NCI-H128 (cell line): Measurements from ENCODE around the gene STUB1.

ENCODE experiments used
- DNase-seq: peaks from one replicate; lab custom pipeline; 2025; ENCODE audit not compliant: unreplicated experiment; lab: John Stamatoyannopoulos, UW

STUB1 gene

DNA sequence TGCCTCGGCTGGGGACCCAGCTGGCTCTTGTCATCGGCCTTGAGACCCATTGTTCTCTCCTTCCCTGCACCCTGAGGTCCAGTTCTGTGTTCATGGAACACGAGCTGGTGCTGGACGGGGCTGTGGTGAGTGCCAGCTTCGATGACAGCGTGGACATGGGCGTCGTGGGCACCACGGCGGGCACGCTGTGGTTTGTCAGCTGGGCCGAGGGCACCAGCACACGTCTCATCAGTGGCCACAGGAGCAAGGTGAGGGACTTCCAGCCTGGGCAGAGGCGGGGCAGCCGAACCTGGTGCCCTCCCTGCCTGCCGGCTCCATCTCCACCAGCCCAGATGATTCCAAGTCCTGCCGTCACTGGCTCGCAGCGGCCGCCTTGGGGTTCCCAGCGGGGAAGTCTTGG is 17.6 kb upstream of the STUB1 start:
- no peak for DNase-seq

DNA sequence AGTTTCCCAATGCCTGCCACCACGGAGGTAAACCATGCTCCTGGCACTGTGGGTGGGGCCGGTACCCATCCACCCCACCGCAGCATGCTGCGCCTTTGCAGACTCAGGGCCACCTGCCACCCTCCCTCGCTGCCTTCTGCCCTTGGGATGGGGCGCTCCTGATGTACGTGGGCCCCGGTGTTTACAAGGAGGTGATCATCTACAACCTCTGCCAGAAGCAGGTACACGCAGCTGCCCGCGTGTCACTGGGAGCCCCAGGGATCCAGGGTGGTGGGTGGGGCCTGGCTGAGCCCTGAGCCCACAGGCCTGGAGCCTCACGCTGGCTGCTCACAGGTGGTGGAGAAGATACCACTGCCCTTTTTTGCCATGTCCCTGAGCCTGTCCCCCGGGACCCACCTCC is 13.6 kb upstream of the STUB1 start:
- no peak for DNase-seq

DNA sequence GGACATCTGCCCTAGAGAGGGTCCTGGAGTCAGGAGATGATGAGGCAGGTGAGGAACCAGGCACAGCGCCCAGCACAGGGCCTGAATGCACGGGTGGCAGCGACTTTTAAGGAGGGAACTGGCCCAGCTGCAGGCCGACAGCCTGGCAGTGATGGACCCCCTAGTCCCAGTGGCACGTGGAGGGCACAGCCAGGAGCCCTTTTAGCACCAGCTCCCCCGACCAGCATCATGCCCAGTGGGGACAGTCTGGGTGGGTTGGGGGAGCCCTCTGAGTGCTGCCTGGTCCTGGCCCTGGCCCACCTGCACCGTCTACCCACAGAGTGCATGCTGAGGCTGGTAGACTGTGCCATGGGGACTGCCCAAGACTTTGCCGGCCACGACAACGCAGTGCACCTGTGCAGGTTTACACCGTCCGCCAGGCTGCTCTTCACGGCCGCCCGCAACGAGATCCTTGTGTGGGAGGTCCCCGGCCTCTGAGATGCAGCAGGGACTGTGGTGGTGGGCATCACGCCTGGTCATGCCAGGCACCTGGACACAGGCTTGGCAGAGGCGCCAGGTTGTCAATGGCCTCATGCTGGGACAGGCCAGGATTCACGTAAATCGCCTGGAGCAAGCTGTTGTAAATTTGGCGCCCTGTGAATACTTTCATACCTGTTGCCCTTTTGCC is 13.0 kb upstream of the STUB1 start:
- no peak for DNase-seq

DNA sequence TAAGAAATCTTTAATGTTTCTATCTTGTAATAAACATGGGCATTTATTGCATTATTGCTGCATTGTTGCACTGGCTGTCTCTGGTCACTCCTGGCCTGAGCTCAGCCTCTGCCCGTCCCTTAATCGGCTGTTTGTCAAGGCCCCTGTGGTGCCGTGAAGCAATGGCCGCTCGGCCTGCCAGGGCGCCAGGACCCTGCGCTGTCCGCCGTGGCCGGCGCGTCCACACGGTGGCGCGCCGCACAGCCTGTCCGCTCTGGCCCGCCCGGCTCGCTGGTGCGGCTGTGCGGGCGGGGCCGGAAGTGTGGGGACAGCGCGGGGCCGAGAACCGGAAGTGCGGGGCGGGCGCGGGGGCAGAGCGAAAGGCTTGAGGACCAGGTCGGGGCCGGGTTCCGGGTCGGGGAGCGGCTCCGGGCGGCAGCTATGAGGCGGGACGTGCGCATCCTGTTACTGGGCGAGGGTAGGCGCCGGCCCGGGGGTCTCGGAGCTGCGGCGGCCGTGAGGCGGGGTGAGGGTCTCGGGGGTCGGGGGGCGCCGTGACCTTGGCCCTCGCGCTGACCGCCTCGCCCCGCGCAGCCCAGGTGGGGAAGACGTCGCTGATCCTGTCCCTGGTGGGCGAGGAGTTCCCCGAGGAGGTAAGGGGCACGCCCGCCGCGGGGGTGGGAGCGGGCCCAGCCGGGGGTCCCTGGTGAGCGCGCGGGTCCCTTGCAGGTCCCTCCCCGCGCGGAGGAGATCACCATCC is 12.3 kb upstream of the STUB1 start, which contains the start of gene RHOT2:
Gene RHOT2 (plus strand): TSS at position 353 of the 739 bp plus-strand sequence. CDS start 68 bp downstream, at position 421.
- peak; percentile 75 for DNase-seq

DNA sequence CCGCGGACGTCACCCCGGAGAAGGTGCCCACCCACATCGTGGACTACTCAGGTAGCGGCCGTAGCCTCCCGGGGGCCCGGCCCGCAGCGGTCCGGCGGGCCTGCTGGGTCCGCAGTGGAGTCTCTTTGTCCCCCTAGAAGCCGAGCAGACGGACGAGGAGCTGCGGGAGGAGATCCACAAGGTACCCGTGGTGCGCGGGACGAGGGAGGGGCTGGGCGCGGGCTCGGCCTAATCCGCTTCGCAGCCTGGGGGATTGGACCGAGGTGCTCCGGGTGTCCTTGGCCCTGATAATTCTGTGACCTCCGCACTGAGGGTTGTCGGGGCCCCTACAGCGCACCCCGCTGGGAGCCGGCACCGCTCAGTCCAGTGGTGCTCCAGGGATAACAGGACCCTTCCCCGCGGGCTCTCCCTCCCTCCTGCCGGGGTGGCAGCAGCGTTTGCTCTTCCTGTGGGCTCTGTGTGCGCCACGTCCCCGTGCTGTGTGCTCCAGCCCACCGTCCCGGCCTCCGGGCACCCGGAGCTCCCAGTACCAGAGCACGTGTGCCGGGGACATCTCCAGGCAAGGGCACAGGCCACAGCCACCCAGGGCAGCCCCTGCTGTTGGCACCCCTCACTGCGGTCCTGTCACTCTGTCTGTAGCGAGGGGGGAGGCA is 11.6 kb upstream of the STUB1 start:
- no peak for DNase-seq

DNA sequence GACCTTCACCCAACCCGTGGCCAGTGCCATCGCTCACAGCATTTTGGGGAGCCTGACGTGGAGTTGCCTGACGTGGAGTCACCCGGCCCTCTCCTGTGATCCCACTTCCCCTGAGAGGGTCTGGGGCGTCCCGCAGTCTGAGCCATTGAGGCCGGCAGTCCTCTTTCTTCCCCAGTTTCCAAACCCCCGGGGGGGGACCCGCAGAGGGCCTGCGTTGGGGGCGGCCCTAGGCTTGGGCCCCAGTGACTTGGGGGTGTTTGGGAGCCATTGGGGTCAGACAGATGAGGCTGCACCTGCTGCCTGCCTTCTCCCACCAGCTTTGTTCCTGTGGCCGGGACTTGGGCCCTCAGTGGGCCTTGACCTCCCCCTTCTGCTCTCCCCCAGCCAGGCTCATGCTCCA is 10.5 kb upstream of the STUB1 start:
- no peak for DNase-seq

DNA sequence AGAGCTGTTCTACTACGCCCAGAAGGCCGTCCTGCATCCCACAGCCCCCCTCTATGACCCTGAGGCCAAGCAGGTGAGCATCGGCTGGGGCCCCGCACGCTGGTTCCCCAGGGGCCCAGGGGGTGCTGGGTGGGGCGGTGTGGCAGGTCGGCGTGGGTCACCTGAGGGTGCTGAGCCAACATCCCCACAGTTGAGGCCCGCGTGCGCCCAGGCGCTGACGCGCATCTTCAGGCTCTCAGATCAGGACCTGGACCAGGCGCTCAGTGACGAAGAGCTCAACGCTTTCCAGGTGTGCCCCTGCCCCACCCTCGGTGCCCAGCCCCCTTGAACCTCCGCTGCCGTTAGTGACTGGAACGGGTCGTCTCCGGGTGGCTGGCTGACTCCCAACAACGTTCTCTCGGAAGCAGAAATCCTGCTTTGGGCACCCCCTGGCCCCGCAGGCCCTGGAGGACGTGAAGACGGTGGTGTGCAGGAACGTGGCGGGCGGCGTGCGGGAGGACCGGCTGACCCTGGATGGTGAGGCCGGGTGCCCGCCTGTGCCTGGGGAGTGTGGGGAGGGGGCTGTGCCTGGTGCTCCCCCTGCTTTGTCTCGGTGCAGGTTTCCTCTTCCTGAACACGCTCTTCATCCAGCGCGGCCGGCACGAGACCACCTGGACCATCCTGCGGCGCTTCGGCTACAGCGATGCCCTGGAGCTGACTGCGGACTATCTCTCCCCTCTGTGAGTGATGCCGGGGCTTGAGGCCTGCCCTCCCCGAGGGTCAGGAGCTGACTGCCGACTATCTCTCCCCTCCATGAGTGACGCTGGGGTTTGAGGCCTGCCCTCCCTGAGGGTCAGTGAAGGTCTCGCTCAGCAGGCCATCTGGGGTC is 9.5 kb upstream of the STUB1 start:
- no peak for DNase-seq

DNA sequence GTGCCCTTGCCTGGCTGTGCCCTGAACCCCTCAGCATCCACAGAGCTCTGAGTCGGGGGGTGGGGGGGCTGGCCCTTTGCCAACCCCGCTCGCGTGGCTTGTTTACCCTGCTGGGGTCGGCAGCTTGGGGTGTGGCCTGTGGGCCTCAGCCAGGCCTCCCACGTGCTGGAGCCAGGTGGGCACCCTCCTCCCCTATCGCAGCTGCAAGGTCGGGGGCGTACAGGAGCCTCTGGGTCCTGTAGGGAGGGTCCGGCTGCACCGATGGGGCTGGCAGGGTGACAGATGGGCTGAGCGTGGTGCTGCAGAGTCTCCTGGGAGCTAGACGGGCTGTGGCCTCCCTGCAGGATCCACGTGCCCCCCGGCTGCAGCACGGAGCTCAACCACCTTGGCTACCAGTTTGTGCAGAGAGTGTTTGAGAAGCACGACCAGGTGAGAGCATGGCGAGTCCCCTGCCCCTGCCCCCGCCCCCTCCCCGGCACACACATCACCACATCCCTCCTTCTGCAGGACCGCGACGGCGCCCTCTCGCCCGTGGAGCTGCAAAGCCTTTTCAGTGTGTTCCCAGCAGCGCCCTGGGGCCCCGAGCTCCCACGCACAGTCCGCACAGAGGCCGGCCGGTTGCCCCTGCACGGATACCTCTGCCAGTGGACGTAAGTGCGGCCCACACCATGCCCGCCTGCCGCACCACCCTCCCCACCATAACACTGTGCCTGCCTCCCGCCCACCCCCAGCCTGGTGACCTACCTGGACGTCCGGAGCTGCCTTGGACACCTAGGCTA is 8.7 kb upstream of the STUB1 start:
- DNase-seq: no peak

DNA sequence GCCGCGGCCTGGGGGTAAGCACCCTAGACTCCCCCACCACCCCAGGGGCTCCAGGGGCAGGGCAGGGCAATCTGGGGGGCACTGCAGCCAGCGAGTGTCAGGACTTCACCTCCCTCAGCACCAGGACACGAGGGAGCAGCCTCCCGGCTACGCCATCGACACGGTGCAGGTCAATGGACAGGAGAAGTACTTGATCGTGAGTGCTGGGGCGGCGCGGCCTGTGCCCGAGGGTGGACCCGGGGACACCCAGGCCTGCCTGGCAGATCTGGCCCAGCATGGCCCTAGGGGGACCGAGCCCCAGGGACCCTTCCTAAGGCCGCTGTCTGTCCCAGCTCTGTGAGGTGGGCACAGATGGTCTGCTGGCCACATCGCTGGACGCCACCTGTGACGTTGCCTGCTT is 7.8 kb upstream of the STUB1 start:
- DNase-seq: no peak

DNA sequence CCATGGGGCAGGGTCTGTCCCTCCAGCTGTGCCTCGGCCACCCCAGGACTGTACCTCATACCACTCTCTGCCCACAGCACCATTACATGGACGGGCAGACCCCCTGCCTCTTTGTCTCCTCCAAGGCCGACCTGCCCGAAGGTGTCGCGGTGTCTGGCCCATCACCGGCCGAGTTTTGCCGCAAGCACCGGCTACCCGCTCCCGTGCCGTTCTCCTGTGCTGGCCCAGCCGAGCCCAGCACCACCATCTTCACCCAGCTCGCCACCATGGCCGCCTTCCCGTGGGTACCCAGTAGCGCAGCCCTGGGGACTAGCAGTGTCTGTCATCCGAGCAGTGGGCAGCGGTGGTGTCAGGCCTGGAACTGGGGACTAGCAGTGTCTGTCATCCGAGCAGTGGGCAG is 7.4 kb upstream of the STUB1 start:
- no peak for DNase-seq

DNA sequence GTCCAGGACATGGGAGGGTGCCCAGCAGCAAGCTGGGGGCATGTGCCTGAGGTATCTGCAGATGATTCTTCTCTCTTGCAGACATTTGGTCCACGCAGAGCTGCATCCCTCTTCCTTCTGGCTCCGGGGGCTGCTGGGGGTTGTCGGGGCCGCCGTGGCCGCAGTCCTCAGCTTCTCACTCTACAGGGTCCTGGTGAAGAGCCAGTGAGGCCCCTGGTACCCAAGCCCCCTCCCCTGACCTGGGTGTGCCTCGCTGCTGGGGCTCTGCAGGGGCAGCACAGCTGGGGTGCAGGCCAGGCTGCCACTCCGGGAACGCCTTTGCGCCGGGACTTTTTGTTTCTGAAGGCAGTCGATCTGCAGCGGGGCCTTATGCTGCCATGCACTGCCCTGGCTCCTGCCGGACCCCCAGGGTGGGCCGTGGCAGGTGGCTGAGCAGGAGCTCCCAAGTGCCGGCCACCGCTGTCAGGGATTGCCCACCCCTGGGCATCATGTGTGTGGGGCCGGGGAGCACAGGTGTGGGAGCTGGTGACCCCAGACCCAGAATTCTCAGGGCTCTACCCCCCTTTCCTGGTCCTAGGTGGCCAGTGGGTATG is 6.7 kb upstream of the STUB1 start:
- DNase-seq: no peak

DNA sequence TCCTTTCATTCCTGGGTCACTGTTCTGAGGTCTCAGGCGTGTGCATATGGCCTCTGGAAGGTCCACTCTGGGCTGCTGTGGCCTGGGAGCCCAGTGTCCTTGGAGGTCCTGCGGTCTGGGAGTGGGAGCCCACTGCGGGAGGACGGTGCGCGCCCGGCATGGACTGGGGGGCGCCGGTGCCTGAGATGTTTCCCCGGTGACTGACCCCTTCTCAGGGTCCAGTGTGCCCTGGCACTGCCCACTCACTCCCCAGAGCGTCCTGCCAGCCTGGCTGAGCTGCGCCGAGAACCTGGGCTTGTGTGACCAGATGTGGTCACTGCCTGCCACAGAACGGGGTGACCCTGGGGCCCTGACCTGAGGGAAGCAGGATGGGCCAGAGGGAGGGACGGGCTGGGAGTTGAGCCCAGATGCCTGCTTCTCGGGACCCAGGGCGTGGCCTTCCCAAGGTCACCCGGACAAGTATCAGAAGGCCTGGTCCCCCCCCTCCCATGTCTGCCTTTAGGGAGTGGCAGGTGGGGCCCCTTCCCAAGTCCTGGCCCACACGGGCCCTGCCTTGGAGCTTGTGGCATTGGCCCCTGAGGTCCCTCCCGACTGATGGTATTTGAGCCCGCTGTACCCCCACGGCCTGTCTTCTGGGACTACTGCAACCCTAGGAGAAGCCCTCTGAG is 5.9 kb upstream of the STUB1 start:
- DNase-seq: no peak

DNA sequence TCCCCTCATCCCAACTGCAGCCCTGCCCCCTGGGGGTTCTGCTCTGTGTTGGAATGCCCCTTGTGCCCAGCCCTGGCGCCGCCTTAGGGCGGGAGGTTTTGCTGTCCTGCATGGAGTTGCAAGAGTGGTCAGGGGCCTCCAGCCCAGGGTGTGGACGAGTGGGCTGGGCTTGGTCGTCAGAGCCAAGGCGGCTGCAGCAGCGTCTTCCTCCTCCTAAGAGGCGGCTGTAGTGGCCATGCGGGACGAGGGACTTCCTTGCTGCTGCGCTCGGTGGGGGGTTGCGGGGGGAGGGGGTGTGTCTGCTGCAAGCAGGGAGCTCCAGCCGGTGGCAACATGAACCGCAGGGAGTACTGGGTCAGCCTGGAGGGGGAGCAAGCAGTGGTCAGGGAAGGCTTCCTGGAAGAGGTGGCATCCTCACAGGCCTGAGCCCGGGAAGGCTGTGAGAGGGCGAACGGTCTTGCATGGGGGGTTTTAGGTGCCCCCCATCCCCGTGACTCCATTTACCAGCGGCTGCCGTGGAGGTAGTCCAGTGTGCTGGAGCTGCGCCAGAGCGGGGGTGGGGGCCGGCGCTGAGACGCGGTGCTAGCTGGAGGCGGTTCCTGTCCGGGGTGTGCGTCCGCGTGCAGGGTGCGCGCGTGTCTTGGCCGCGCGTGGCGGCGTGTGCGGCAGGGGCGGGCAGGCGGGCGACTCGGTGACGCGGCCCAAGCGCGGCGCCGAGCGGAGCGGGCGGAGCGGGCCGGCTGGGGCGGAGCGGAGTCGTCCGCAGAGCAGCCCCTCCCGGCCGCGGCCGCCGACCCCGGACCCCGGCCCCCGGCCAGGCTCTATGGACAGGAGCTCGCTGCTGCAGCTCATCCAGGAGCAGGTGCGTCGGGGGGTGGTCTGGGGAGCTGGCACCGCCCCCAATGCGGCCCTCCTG is 5.0 kb upstream of the STUB1 start, which contains the start of gene RHBDL1:
Gene RHBDL1 (plus strand): TSS at position 704 of the 916 bp plus-strand sequence. CDS start 120 bp downstream, at position 824.
- no peak for DNase-seq

DNA sequence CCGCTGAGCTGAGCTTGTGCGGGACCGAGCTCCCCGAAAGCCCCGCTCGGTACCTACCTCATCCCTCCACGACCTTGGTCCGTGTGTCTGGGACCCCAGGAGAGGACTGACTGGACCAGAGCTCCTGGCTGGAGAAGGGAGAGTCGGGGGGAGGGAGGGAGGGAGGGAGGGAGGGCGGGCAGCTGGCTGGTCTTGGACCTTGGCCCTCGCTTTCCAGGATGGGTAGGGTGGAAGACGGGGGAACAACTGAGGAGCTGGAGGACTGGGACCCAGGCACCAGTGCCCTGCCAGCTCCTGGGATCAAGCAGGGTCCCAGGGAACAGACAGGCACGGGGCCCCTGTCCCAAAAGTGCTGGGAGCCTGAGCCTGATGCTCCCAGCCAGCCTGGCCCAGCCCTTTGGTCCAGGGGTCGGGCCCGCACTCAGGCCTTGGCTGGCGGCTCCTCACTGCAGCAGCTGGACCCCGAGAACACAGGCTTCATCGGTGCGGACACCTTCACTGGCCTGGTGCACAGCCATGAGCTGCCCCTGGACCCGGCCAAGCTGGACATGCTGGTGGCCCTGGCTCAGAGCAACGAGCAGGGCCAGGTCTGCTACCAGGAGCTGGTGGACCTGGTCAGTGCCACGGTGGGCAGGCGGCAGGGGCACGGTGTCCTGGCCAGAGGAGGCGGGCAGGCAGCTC is 4.2 kb upstream of the STUB1 start:
- DNase-seq: no peak

DNA sequence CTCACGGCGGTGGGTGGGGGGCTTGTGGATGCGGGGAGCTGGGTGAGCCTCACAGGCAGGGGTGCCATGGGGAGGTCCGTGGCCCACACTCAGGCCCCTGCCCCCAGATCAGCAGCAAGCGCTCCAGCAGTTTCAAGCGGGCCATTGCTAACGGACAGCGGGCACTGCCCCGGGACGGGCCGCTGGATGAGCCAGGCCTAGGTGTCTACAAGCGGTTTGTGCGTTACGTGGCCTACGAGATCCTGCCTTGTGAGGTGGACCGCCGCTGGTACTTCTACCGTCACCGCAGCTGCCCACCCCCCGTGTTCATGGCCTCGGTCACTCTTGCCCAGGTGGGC is 3.7 kb upstream of the STUB1 start:
- no peak for DNase-seq

DNA sequence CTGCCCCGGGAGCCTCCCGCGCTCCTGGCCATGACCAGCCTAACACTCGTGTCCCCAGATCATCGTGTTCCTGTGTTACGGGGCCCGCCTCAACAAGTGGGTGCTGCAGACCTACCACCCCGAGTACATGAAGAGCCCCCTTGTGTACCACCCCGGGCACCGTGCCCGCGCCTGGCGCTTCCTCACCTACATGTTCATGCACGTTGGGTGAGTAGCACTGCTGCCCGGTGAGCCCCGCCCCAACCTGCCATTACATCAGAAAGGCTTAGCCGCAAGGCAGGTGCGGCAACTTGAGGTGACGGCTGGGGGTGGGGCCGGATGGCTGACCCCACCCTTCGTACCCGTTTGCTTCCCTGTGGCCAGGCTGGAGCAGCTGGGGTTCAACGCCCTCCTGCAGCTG is 3.3 kb upstream of the STUB1 start:
- DNase-seq: peak; percentile 42

DNA sequence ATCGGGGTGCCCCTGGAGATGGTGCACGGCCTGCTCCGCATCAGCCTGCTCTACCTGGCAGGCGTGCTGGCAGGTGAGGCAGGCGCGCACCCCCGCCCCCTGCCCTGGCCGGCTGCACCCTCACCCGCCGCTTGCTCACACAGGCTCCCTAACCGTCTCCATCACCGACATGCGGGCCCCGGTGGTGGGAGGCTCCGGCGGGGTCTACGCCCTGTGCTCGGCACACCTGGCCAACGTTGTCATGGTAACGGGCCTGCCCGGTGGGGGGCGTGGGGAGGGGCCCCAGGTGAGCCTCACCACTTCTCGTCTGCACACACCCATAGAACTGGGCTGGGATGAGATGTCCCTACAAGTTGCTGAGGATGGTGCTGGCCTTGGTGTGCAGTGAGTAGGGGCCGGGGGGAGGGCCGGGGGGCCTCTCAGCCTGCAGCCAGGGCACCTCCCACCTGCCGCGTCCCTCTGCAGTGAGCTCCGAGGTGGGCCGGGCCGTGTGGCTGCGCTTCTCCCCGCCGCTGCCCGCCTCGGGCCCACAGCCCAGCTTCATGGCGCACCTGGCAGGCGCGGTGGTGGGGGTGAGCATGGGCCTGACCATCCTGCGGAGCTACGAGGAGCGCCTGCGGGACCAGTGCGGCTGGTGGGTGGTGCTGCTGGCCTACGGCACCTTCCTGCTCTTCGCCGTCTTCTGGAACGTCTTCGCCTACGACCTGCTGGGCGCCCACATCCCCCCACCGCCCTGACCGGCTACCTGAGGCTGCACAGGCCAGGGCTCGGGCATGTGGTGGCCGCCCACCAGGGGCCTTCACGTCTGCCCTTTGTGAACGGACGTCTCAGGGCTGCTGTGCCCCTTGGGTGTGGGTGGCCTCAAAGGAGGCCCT is 2.7 kb upstream of the STUB1 start:
- DNase-seq: no peak
